Measurements from ENCODE around the gene ZNRF1. TPM values are rescaled to one million over a fixed set of nuclear protein-coding genes. Genes with fewer than 3 reads are reported as not detected.

ZNRF1 gene
- total and polyA plus RNA-seq, 2 of the 8 experiments (the other 6 are each of a cell fraction or from before 2014, with no cell fraction given) = 33.5 to 52.9 TPM

DNA sequence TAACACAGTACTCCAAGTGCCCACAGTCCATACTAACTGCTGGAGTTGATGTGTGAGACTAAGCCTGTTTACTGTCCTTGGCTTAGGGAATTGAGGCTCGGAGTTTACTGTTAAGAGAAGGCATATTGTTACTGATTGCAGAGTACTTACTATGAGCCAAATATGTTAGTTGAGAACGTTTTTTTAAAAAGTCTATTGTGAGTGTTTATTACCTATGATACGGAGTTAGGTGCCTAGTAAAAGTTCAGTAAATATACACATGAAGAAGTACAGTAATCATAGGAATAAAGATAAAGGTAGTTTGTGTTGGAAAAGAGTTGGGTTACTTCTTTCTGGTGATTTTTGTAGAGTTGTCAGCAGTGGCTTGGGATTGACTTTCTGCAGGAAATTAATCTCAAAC is 25.4 kb downstream of the ZNRF1 start:
- peaks cover 7 to 86% of the 10 kb centered on the region in 2 experiments for H3K79me2 ChIP-seq (ENCODE audit: control insufficient read depth in 1 of 2, insufficient read depth in 2 of 2, low read length in 2 of 2)
- WGBS, 2 experiments (ENCODE audit: extremely low coverage in 1 of 2, insufficient coverage in 1 of 2, insufficient read length in 1 of 2, insufficient replicate concordance in 2 of 2, low coverage in 1 of 2, low lambda C conversion rate in 2 of 2, missing lambda C conversion rate in 1 of 2) = 89% methylated on average over 3 of the region's 3 CpGs; no CpG with 5 or more reads in 1 of the 2 experiments
- peaks cover 5 to 7% of the 10 kb centered on the region in 2 experiments; a peak in 2 of 4 replicates for H3K9me3 ChIP-seq (ENCODE audit: insufficient read depth in 2 of 2, low read depth in 1 of 2, low read length in 1 of 2)
- ChIA-PET CTCF (ENCODE audit: partially characterized antibody) (no interaction called here), POLR2A (ENCODE audit: partially characterized antibody) (no interaction called here)
- no peak overlapping the region for H2BK12ac ChIP-seq (ENCODE audit: low read depth, low read length)
- no peaks in the 10 kb centered on the region; a peak in 1 of 7 replicates for H3K4me1 ChIP-seq (replicated peaks in 1 of 4; ENCODE audit: control insufficient read depth in 3 of 4, insufficient read depth in 4 of 4, low read length in 3 of 4)
- no peak overlapping the region for H4K5ac ChIP-seq (ENCODE audit: insufficient read length, low read depth, low read length)
- H3K4ac ChIP-seq (replicated peaks; ENCODE audit: insufficient read length, low read depth, low read length) = no peak overlapping the region
- TF ChIP-seq USF2 (IDR thresholded peaks at IDR 0.05; ENCODE audit: low read length) (no peak), EGR1 (IDR thresholded peaks at IDR 0.05; ENCODE audit: borderline replicate concordance, low read depth, low read length) (no peak), BACH1 (IDR thresholded peaks at IDR 0.05; ENCODE audit: low read length) (no peak), NANOG (IDR thresholded peaks at IDR 0.05; ENCODE audit: insufficient read depth, low read depth, low read length, poor library complexity, severe bottlenecking) (no peak), CTBP2 (IDR thresholded peaks at IDR 0.05; ENCODE audit: borderline replicate concordance, insufficient read depth, insufficient read length, low read length) (no peak), TCF12 (IDR thresholded peaks at IDR 0.05; ENCODE audit: low read depth, low read length) (no peak), EZH2 (IDR thresholded peaks at IDR 0.05; ENCODE audit: low read depth, low read length, severe bottlenecking) (no peak), EP300 (IDR thresholded peaks at IDR 0.05; ENCODE audit: borderline replicate concordance in 1 of 2, low read depth in 2 of 2, low read length in 2 of 2) (no peak), SRF (IDR thresholded peaks at IDR 0.05; ENCODE audit: low read depth, low read length) (no peak), RXRA (IDR thresholded peaks at IDR 0.05; ENCODE audit: insufficient read depth, low read depth, low read length) (no peak), CREB1 (IDR thresholded peaks at IDR 0.05) (no peak), YY1 (IDR thresholded peaks at IDR 0.05; ENCODE audit: low read depth, low read length) (no peak), TBP (IDR thresholded peaks at IDR 0.05; ENCODE audit: low read depth, low read length) (no peak)
- H4K91ac ChIP-seq (replicated peaks; ENCODE audit: insufficient read length, low read length) = no peak overlapping the region
- no peaks in the 10 kb centered on the region for H3K23me2 ChIP-seq (ENCODE audit: low read depth, low read length)
- FAIRE-seq = no peak
- no peaks in the 10 kb centered on the region for H3K27me3 ChIP-seq (replicated peaks in 1 of 4; ENCODE audit: control insufficient read depth in 3 of 4, extremely low read depth in 1 of 4, insufficient read depth in 3 of 4, low read length in 3 of 4)
- DNase-seq (ENCODE audit: low read depth in 1 of 2, low spot score in 2 of 2) = no peak
- H3K36me3 ChIP-seq (ENCODE audit: control insufficient read depth in 2 of 4, insufficient read depth in 4 of 4, low read length in 3 of 4) = peaks cover 0 to 10% (median 1%) of the 10 kb centered on the region in 4 experiments; a peak in 3 of 8 replicates
- no peak overlapping the region for H2BK20ac ChIP-seq (ENCODE audit: low read length)
- H3K79me1 ChIP-seq (ENCODE audit: low read depth, low read length) = peaks cover 6% of the 10 kb centered on the region
- no peak overlapping the region for H3K14ac ChIP-seq (ENCODE audit: insufficient read length)
- H3K18ac ChIP-seq (ENCODE audit: extremely low read depth, low read length) = no peak overlapping the region
- peaks cover 4 to 10% of the 10 kb centered on the region in 2 experiments for H4K20me1 ChIP-seq (replicated peaks in 1 of 2; ENCODE audit: control insufficient read depth in 1 of 2, insufficient read depth in 2 of 2, low read length in 2 of 2)
- H3K9ac ChIP-seq (replicated peaks in 1 of 4; ENCODE audit: extremely low read depth in 1 of 4, low read depth in 3 of 4, low read length in 3 of 4) = no peak overlapping the region
- no peak overlapping the region for H3K4me3 ChIP-seq (ENCODE audit: extremely low read depth in 1 of 4, insufficient read depth in 2 of 4, low read depth in 3 of 4, low read length in 4 of 4)
- no peak overlapping the region for H2BK5ac ChIP-seq (ENCODE audit: low read depth, low read length)
- H2BK120ac ChIP-seq (replicated peaks; ENCODE audit: low read depth, low read length) = no peak overlapping the region
- no peak overlapping the region for H3K56ac ChIP-seq (replicated peaks; ENCODE audit: insufficient read length, low read depth, low read length)
- H3K23ac ChIP-seq (ENCODE audit: insufficient read length) = no peak overlapping the region
- H3K4me2 ChIP-seq (ENCODE audit: insufficient read depth in 1 of 2, low read depth in 2 of 2, low read length in 2 of 2) = no peak overlapping the region
- H3K27ac ChIP-seq (ENCODE audit: low read depth, low read length) = no peak overlapping the region
- H4K8ac ChIP-seq (ENCODE audit: extremely low read depth, insufficient read depth, low read length) = no peak overlapping the region
- no peak overlapping the region for H2AFZ ChIP-seq (ENCODE audit: low read length)
- no peak overlapping the region for H2BK15ac ChIP-seq (ENCODE audit: low read length)
- no peak overlapping the region for H2AK5ac ChIP-seq (ENCODE audit: low read depth, low read length)

Measured in H1 (cell line).